Tibial nerve (tissue), 4 donors: ENCODE results near the gene OTOR. TPM values are rescaled to one million over a fixed set of nuclear protein-coding genes. Genes with fewer than 3 reads are reported as not detected.

Experiments used
- DNase-seq, 2 donors: peaks; one replicate each; pipeline ENCODE4 v3.0.0-alpha.2; 2019; ENCODE audit warnings: low spot score in 2 of 2
- H3K27ac ChIP-seq, 4 donors: fragments of 200-600 bp; sonication (generic) in 3 of 4; one replicate each; pipeline ENCODE4 v1.5.1; 2017 to 2019; ENCODE audit warnings: mild to moderate bottlenecking in 1 of 4
- H3K27me3 ChIP-seq, 2 donors: fragments of 200-600 bp; sonication (generic) in 1 of 2; one replicate each; pipeline versions ENCODE4 v1.5.1 to v1.6.0; 2017 to 2019
- H3K36me3 ChIP-seq, 3 donors: fragments of 200-600 bp; sonication (generic); one replicate each; pipeline ENCODE4 v1.5.1; 2018 to 2019
- H3K4me1 ChIP-seq, 4 donors: fragments of 200-600 bp; sonication (generic) in 3 of 4; one replicate each; pipeline ENCODE4 v1.5.1; 2017 to 2019
- H3K4me3 ChIP-seq, 4 donors: fragments of 200-600 bp; sonication (generic) in 3 of 4; one replicate each; pipeline ENCODE4 v1.5.1; 2017 to 2019; ENCODE audit warnings: mild to moderate bottlenecking in 1 of 4, moderate library complexity in 1 of 4
- H3K9me3 ChIP-seq, 4 donors: fragments of 200-600 bp; sonication (generic) in 3 of 4; one replicate each; pipeline ENCODE4 v1.5.1; 2017 to 2019
- EP300 ChIP-seq, 2 donors: sonication (generic); formaldehyde crosslinking; IDR thresholded peaks; one replicate each; pipeline ENCODE4 v1.6.1; 2017; ENCODE audit warnings: antibody characterized with exemption in 2 of 2, mild to moderate bottlenecking in 1 of 2
- POLR2A ChIP-seq, 2 donors: fragments of 450-650 bp; IDR thresholded peaks; one replicate each; pipeline ENCODE4 v1.6.1; 2017; ENCODE audit warnings: antibody characterized with exemption in 2 of 2, mild to moderate bottlenecking in 2 of 2, moderate library complexity in 2 of 2
- WGBS, 2 donors: methylation state at CpG; one replicate each; pipeline ENCODE4 v1.1.5; 2018; 5-methylcytosine and 5-hydroxymethylcytosine counted together
- total RNA-seq, 4 donors: library from RNA; depleted of rRNA; stranded (reverse); fragments of >200 nt; gene quantifications; one replicate each; pipeline ENCODE4 v1.1.0, GENCODE V29; 2016
- TF ChIP-seq, protein P1 (sequence below), 5 experiments: fragments of 200-600 bp in 3 of 5; fragments of 450-650 bp in 2 of 5; sonication (generic) in 3 of 5; IDR thresholded peaks; one replicate each; pipeline ENCODE4 v1.5.1; 2016 to 2019; ENCODE audit warnings: antibody characterized with exemption in 5 of 5, mild to moderate bottlenecking in 3 of 5, moderate library complexity in 2 of 5

The OTOR gene
- not detected for total RNA-seq

DNA sequence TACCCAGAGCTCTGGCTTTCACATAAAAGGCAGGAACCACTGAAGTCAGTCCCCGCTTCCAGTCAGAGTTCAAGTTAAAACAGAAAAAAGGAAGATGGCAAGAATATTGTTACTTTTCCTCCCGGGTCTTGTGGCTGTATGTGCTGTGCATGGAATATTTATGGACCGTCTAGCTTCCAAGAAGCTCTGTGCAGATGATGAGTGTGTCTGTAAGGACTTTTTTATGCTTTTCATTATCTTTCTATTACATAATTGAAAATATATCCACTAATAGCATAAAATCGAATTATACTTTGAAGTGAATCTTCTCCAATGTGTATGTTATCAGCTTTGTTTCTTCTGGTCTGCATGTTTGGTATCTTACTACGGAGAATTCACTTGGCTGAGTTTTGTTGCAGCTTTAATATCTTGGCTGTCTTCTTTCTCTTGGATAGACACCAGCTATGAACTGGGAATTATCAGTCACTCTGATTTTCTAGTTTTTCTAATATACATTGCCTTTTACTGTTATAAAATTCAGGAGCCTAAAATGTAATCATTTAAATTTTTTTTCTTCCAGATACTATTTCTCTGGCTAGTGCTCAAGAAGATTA is at the start of gene OTOR:
Gene OTOR, plus strand, starts transcription at position 51 of the 593 bp plus-strand sequence. Its CDS starts 44 bp downstream, at position 95.
- Histone ChIP-seq H3K36me3 (no peaks in the 10 kb centered on the region), H3K4me3 (no peak within 1 kb of the TSS), H3K27ac (no peak within 1 kb of the TSS), H3K9me3 (no peaks in the 10 kb centered on the region), H3K27me3 (no peaks in the 10 kb centered on the region), H3K4me1 (no peaks in the 10 kb centered on the region)
- WGBS, 2 donors, result 66 to 72% methylated on average over 5 of the region's 5 CpGs
- DNase-seq, result no peak
- TF ChIP-seq EP300 (IDR thresholded peaks at IDR 0.05) (no peak), POLR2A (IDR thresholded peaks at IDR 0.05) (no peak)
- TF ChIP-seq, protein P1, sequence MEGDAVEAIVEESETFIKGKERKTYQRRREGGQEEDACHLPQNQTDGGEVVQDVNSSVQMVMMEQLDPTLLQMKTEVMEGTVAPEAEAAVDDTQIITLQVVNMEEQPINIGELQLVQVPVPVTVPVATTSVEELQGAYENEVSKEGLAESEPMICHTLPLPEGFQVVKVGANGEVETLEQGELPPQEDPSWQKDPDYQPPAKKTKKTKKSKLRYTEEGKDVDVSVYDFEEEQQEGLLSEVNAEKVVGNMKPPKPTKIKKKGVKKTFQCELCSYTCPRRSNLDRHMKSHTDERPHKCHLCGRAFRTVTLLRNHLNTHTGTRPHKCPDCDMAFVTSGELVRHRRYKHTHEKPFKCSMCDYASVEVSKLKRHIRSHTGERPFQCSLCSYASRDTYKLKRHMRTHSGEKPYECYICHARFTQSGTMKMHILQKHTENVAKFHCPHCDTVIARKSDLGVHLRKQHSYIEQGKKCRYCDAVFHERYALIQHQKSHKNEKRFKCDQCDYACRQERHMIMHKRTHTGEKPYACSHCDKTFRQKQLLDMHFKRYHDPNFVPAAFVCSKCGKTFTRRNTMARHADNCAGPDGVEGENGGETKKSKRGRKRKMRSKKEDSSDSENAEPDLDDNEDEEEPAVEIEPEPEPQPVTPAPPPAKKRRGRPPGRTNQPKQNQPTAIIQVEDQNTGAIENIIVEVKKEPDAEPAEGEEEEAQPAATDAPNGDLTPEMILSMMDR (IDR thresholded peaks at IDR 0.05), result no peak

GRCh38 chr20:16699293-16699692 is 48.9 kb upstream of the OTOR start:
- Histone ChIP-seq H3K27ac (no peak overlapping the region), H3K9me3 (no peaks in the 10 kb centered on the region), H3K4me1 (no peaks in the 10 kb centered on the region), H3K36me3 (no peaks in the 10 kb centered on the region), H3K4me3 (no peak overlapping the region), H3K27me3 (no peaks in the 10 kb centered on the region)
- TF ChIP-seq, protein P1 (IDR thresholded peaks at IDR 0.05), result no peak
- TF ChIP-seq POLR2A (IDR thresholded peaks at IDR 0.05) (no peak), EP300 (IDR thresholded peaks at IDR 0.05) (no peak)
- WGBS, 2 donors, result 53 to 55% methylated on average over 4 of the region's 4 CpGs
- DNase-seq, result no peak

GRCh38 chr20:16701296-16701695 is 46.9 kb upstream of the OTOR start:
- Histone ChIP-seq H3K36me3 (no peaks in the 10 kb centered on the region), H3K4me1 (no peaks in the 10 kb centered on the region), H3K9me3 (no peaks in the 10 kb centered on the region), H3K4me3 (no peak overlapping the region), H3K27ac (no peak overlapping the region), H3K27me3 (no peaks in the 10 kb centered on the region)
- 54 to 77% methylated on average over 3 of the region's 3 CpGs for WGBS, 2 donors
- TF ChIP-seq EP300 (IDR thresholded peaks at IDR 0.05) (no peak), POLR2A (IDR thresholded peaks at IDR 0.05) (no peak)
- TF ChIP-seq, protein P1 (IDR thresholded peaks at IDR 0.05), result no peak
- no peak for DNase-seq

DNA sequence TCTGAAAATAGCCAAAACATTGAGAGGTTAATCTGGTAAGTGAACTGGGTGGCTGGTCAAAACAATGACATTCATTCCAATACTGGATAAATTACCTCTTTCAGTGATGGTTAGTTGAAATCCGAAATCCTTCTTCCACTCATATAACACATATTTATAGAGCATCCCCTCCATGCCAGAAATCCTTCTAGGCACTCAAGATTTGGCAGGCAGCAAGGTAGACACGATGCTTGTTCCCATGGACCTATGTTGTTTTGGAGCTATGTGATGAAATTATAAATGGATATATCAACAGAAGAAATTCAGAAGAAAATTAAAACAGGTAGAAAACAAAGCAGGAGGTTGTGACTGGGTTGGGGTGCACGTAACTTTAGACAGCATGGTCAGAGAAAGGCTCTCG is 44.6 kb upstream of the OTOR start:
- no peaks in the 10 kb centered on the region for H3K9me3 ChIP-seq

DNA sequence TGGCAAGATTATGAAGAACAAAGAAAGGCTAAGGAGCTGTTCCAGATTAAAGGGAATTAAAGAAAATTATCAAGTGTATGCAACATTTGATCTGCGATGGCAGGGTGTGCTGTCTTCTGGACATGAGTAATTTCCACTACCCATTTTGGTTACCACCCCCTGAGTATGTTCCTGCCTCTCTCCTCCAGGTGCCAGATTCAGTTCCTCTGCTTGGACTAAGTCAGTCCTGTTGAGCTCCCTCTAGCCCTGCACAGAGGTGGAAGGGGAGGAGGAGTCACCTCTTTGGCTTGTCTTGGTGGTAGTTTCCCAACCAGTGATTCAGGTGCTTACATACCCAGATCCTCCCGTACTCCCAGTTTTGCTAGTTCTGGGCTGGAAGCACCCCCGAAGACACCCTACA is 40.5 kb upstream of the OTOR start:
- no peak overlapping the region for H3K4me3 ChIP-seq
- H3K27ac ChIP-seq, result no peak overlapping the region
- peaks cover 0 to 9% (median 2%) of the 10 kb centered on the region in 4 donors for H3K4me1 ChIP-seq
- no peak for DNase-seq
- TF ChIP-seq, protein P1 (IDR thresholded peaks at IDR 0.05), result no peak
- no peak for TF ChIP-seq POLR2A (IDR thresholded peaks at IDR 0.05)
- no peak for TF ChIP-seq EP300 (IDR thresholded peaks at IDR 0.05)
- no peaks in the 10 kb centered on the region for H3K9me3 ChIP-seq
- no peaks in the 10 kb centered on the region for H3K36me3 ChIP-seq
- 83 to 98% methylated on average over 3 of the region's 3 CpGs for WGBS, 2 donors
- H3K27me3 ChIP-seq, result no peaks in the 10 kb centered on the region

More for the DNA sequence above, 44.6 kb upstream of the OTOR start:
- Histone ChIP-seq H3K27me3 (no peaks in the 10 kb centered on the region), H3K4me1 (no peaks in the 10 kb centered on the region), H3K27ac (no peak overlapping the region), H3K36me3 (no peaks in the 10 kb centered on the region), H3K4me3 (no peak overlapping the region)
- 74 to 87% methylated on average over 4 of the region's 4 CpGs for WGBS, 2 donors
- TF ChIP-seq, protein P1 (IDR thresholded peaks at IDR 0.05), result no peak
- DNase-seq, result no peak
